Astrocyte of the hippocampus (primary cell): ENCODE results near the gene PKP3.
"Not testable (repeated sequence)": the region's sequence is repeated elsewhere in the genome, so short reads cannot be mapped to it uniquely, and the experiment has no call there.

ENCODE experiments used
- DNase-seq: peaks from one replicate; pipeline ENCODE4 v3.0.0; 2011; ENCODE audit warnings: low read depth, low spot score

Gene PKP3

GRCh38 chr11:425301-425700 is 31.3 kb downstream of the PKP3 start:
- DNase-seq = no peak

GRCh38 chr11:426851-427250 is 32.8 kb downstream of the PKP3 start:
- no peak for DNase-seq

- DNase-seq = no peak
These were observed 34.3 kb downstream of the PKP3 start for GRCh38 chr11:428295-428694.

GRCh38 chr11:429391-429790 is 35.4 kb downstream of the PKP3 start:
- no peak for DNase-seq

GRCh38 chr11:429931-430456 is 36.0 kb downstream of the PKP3 start:
- DNase-seq = no peak

- DNase-seq = no peak
These were observed 37.9 kb downstream of the PKP3 start for GRCh38 chr11:431921-432320.

GRCh38 chr11:432501-433100 is 38.6 kb downstream of the PKP3 start:
- DNase-seq = no peak

- DNase-seq = no peak
These were observed 39.1 kb downstream of the PKP3 start for GRCh38 chr11:433111-433510.

GRCh38 chr11:433641-434040 is 39.6 kb downstream of the PKP3 start:
- DNase-seq = no peak

GRCh38 chr11:434496-434895 is 40.5 kb downstream of the PKP3 start:
- no peak for DNase-seq

- DNase-seq = not testable (repeated sequence)
These were observed 41.2 kb downstream of the PKP3 start for GRCh38 chr11:434999-435740.

GRCh38 chr11:437228-437870 is 43.3 kb downstream of the PKP3 start:
- DNase-seq = no peak

GRCh38 chr11:438101-438844 is 44.3 kb downstream of the PKP3 start:
- DNase-seq = no peak

- DNase-seq = no peak
These were observed 45.5 kb downstream of the PKP3 start for GRCh38 chr11:439315-440064.

GRCh38 chr11:440065-441042 is 46.3 kb downstream of the PKP3 start:
- no peak for DNase-seq

GRCh38 chr11:441043-441417 is 47.0 kb downstream of the PKP3 start:
- no peak for DNase-seq

- no peak for DNase-seq
These were observed 47.6 kb downstream of the PKP3 start, which contains the start of gene ANO9 for GRCh38 chr11:441418-442274. TSS of gene ANO9 (minus strand) at chr11:442011. CDS start at chr11:441926, 85 bp downstream.

- DNase-seq = no peak
These were observed 48.6 kb downstream of the PKP3 start for GRCh38 chr11:442611-443081.
